ENCODE measurements around the gene ADM5.

Gene ADM5

GRCh38 chr19:49645592-49645991 is 43.8 kb upstream of the ADM5 start:
- no peak for DNase-seq (ENCODE audit: low read depth)
- no peak for TF ChIP-seq CTCF (IDR thresholded peaks at IDR 0.05; ENCODE audit: low read depth, low read length, missing control alignments)
- in situ Hi-C loops (cut with HindIII; ENCODE audit: low sequenced_read_pairs), result loop anchor here (10.0 kb wide), 1 partner anchor 131 kb away; the partner anchor contains the start of gene FCGRT
- H3K4me3 ChIP-seq (ENCODE audit: low read depth, low read length), result no peak overlapping the region

GRCh38 chr19:49645995-49646394 is 43.4 kb upstream of the ADM5 start:
- no peak overlapping the region for H3K4me3 ChIP-seq (ENCODE audit: low read depth, low read length)
- DNase-seq (ENCODE audit: low read depth), result no peak
- in situ Hi-C loops (cut with HindIII; ENCODE audit: low sequenced_read_pairs), result loop anchor here (10.0 kb wide), 1 partner anchor 131 kb away; the partner anchor contains the start of gene FCGRT
- TF ChIP-seq CTCF (IDR thresholded peaks at IDR 0.05; ENCODE audit: low read depth, low read length, missing control alignments), result no peak

GRCh38 chr19:49646586-49646985 is 42.8 kb upstream of the ADM5 start:
- no peak for TF ChIP-seq CTCF (IDR thresholded peaks at IDR 0.05; ENCODE audit: low read depth, low read length, missing control alignments)
- DNase-seq (ENCODE audit: low read depth), result no peak
- in situ Hi-C loops (cut with HindIII; ENCODE audit: low sequenced_read_pairs), result loop anchor here (10.0 kb wide), 1 partner anchor 132 kb away; the partner anchor contains the start of gene FCGRT

GRCh38 chr19:49651029-49651819 is 38.2 kb upstream of the ADM5 start:
- in situ Hi-C loops (cut with HindIII; ENCODE audit: low sequenced_read_pairs), result no loop called here
- H3K4me3 ChIP-seq (ENCODE audit: low read depth, low read length), result no peak overlapping the region
- DNase-seq (ENCODE audit: low read depth), result no peak
- TF ChIP-seq CTCF (IDR thresholded peaks at IDR 0.05; ENCODE audit: low read depth, low read length, missing control alignments), result no peak

More at GRCh38 chr19:49646586-49646985, 42.8 kb upstream of the ADM5 start:
- no peak overlapping the region for H3K4me3 ChIP-seq (ENCODE audit: low read depth, low read length)

- no peak for TF ChIP-seq CTCF (IDR thresholded peaks at IDR 0.05; ENCODE audit: low read depth, low read length, missing control alignments)
- no peak for DNase-seq (ENCODE audit: low read depth)
- in situ Hi-C loops (cut with HindIII; ENCODE audit: low sequenced_read_pairs), result no loop called here
- no peak overlapping the region for H3K4me3 ChIP-seq (ENCODE audit: low read depth, low read length)
Observed at GRCh38 chr19:49651820-49652550, 37.4 kb upstream of the ADM5 start.

GRCh38 chr19:49652551-49653465 is 36.6 kb upstream of the ADM5 start:
- no peak overlapping the region for H3K4me3 ChIP-seq (ENCODE audit: low read depth, low read length)
- DNase-seq (ENCODE audit: low read depth), result no peak
- in situ Hi-C loops (cut with HindIII; ENCODE audit: low sequenced_read_pairs), result no loop called here
- TF ChIP-seq CTCF (IDR thresholded peaks at IDR 0.05; ENCODE audit: low read depth, low read length, missing control alignments), result no peak
